ENCODE measurements around the gene VPS33B. TPM values are rescaled to one million over a fixed set of nuclear protein-coding genes. Genes with fewer than 3 reads are reported as not detected.
A peak's percentile ranks its signal among the peaks of the same experiment; 100 is the strongest.
"Not testable (repeated sequence)": the region's sequence is repeated elsewhere in the genome, so short reads cannot be mapped to it uniquely, and the experiment has no call there.

Gene VPS33B
- total and polyA plus RNA-seq, 8 donors: 4.2 to 18.9 (median 6.2) TPM

- Histone ChIP-seq H3K36me3 (no peaks in the 10 kb centered on the region), H3K27me3 (no peaks in the 10 kb centered on the region), H3K27ac (peak overlapping the region; percentile 26 to 73 (median 48)), H3K4me3 (peak overlapping the region; percentile 83 to 94 (median 90)), H3K4me1 (peaks cover 3 to 18% (median 8%) of the 10 kb centered on the region in 3 donors), H3K9me3 (no peaks in the 10 kb centered on the region)
- FAIRE-seq (no peak), DNase-seq (no peak), ATAC-seq (peak in 1 of 4 donors; percentile 7)
- 14 to 26% methylated on average over 1 of the region's 1 CpG for WGBS, 2 donors
- intact Hi-C loops (cut with DNase I): no loop called here
- no peak for TF ChIP-seq CTCF (IDR thresholded peaks at IDR 0.05)
Observed at GRCh38 chr15:91022832-91023129, 387 bp upstream of the VPS33B start.

GRCh38 chr15:91021516-91022074 is 799 bp downstream of the VPS33B start:
- intact Hi-C loops (cut with DNase I): no loop called here
- ATAC-seq (peak in 3 of 4 donors; percentile 2 to 21 (median 6)), FAIRE-seq (no peak), DNase-seq (no peak)
- TF ChIP-seq CTCF (IDR thresholded peaks at IDR 0.05): no peak
- WGBS, 2 donors: 7 to 8% methylated on average over 4 of the region's 4 CpGs
- Histone ChIP-seq H3K9me3 (no peaks in the 10 kb centered on the region), H3K27me3 (no peaks in the 10 kb centered on the region), H3K27ac (peak overlapping the region in 1 of 4 donors; percentile 65), H3K36me3 (no peaks in the 10 kb centered on the region), H3K4me3 (peak overlapping the region; percentile 83 to 94 (median 90)), H3K4me1 (peaks cover 3 to 18% (median 8%) of the 10 kb centered on the region in 3 donors)

- Histone ChIP-seq H3K27me3 (no peaks in the 10 kb centered on the region), H3K4me3 (no peak overlapping the region), H3K27ac (no peak overlapping the region), H3K4me1 (peaks cover 3 to 17% (median 8%) of the 10 kb centered on the region in 3 donors), H3K9me3 (no peaks in the 10 kb centered on the region), H3K36me3 (no peaks in the 10 kb centered on the region)
- no peak for TF ChIP-seq CTCF (IDR thresholded peaks at IDR 0.05)
- 73 to 77% methylated on average over 3 of the region's 3 CpGs for WGBS, 2 donors
- DNase-seq (no peak), ATAC-seq (no peak), FAIRE-seq (no peak)
- intact Hi-C loops (cut with DNase I): no loop called here
Observed at GRCh38 chr15:91018158-91018557, 4.2 kb downstream of the VPS33B start.

- Histone ChIP-seq H3K4me1 (peaks cover 6 to 13% (median 10%) of the 10 kb centered on the region in 3 donors), H3K27ac (no peak overlapping the region), H3K36me3 (no peaks in the 10 kb centered on the region), H3K4me3 (no peak overlapping the region), H3K27me3 (no peaks in the 10 kb centered on the region), H3K9me3 (no peaks in the 10 kb centered on the region)
- 66 to 71% methylated on average over 5 of the region's 5 CpGs for WGBS, 2 donors
- intact Hi-C loops (cut with DNase I): no loop called here
- no peak for FAIRE-seq
- ATAC-seq: no peak
- TF ChIP-seq CTCF (IDR thresholded peaks at IDR 0.05): no peak
- no peak for DNase-seq
Observed at GRCh38 chr15:91017716-91018115, 4.7 kb downstream of the VPS33B start.

GRCh38 chr15:91013701-91014100 is 8.7 kb downstream of the VPS33B start:
- H3K9me3 ChIP-seq; intact Hi-C loops (cut with DNase I); H3K27me3 ChIP-seq; FAIRE-seq; H3K4me3 ChIP-seq; H3K36me3 ChIP-seq: not testable (repeated sequence)
- peak in 3 of 6 donors; percentile 49 to 62 (median 57) for DNase-seq
- peak; percentile 69 to 90 (median 84) for ATAC-seq
- Histone ChIP-seq H3K27ac (peak overlapping the region; percentile 35 to 73 (median 65)), H3K4me1 (peaks cover 8 to 17% (median 10%) of the 10 kb centered on the region in 3 donors)
- WGBS, 2 donors: 67 to 71% methylated on average over 10 of the region's 10 CpGs
